H1 (cell line): Measurements from ENCODE around the gene ZNF132. TPM values are rescaled to one million over a fixed set of nuclear protein-coding genes. Genes with fewer than 3 reads are reported as not detected.

Experiments
- CTCF ChIA-PET: fragments of 300-600 bp; sonication (Branson Sonifier 250); formaldehyde crosslinking; loops from one replicate; lab custom pipeline; 2021; ENCODE audit not compliant: partially characterized antibody; lab: Charles Lee
- POLR2A ChIA-PET: fragments of 300-600 bp; sonication (Branson Sonifier 250); formaldehyde crosslinking; loops from one replicate; lab custom pipeline; 2021; ENCODE audit warnings: inconsistent platforms; ENCODE audit not compliant: partially characterized antibody; lab: Charles Lee
- DNase-seq, 2 experiments: peaks; one replicate each; pipeline versions ENCODE4 v3.0.0 to v3.0.0-alpha.2; 2010 to 2022; ENCODE audit warnings: low spot score in 2 of 2, low read depth in 1 of 2, mixed read lengths in 1 of 2
- FAIRE-seq: peaks from 2 replicates; lab custom pipeline; 2011; peaks lifted over from hg19 to GRCh38; lab: Jason Lieb, UNC
- H2AFZ ChIP-seq: 2 replicates; pipeline ENCODE4 v1.8.1; 2012; ENCODE audit warnings: low read length, inconsistent platforms
- H2AK5ac ChIP-seq: 2 replicates; pipeline ENCODE4 v1.6.1; 2013; ENCODE audit warnings: low read depth, low read length
- H2BK120ac ChIP-seq: replicated peaks from 2 replicates; pipeline ENCODE3; 2013; ENCODE audit warnings: low read depth, low read length, inconsistent platforms
- H2BK12ac ChIP-seq: 2 replicates; pipeline ENCODE4 v1.6.1; 2013; ENCODE audit warnings: low read depth, low read length
- H2BK15ac ChIP-seq: 2 replicates; pipeline ENCODE4 v1.6.1; 2013; ENCODE audit warnings: low read length
- H2BK20ac ChIP-seq: 2 replicates; pipeline ENCODE4 v1.6.1; 2013; ENCODE audit warnings: low read length
- H2BK5ac ChIP-seq: 2 replicates; pipeline ENCODE4 v1.6.1; 2013; ENCODE audit warnings: low read depth, low read length
- H3K14ac ChIP-seq: 2 replicates; pipeline ENCODE4 v1.6.1; 2013; ENCODE audit warnings: inconsistent platforms; ENCODE audit not compliant: insufficient read length
- H3K18ac ChIP-seq: 2 replicates; pipeline ENCODE4 v1.6.1; 2013; ENCODE audit warnings: low read length; ENCODE audit errors: extremely low read depth
- H3K23ac ChIP-seq: 2 replicates; pipeline ENCODE4 v1.6.1; 2013; ENCODE audit warnings: inconsistent platforms; ENCODE audit not compliant: insufficient read length
- H3K23me2 ChIP-seq: 2 replicates; pipeline ENCODE4 v1.6.1; 2013; ENCODE audit warnings: low read depth, low read length
- H3K27ac ChIP-seq: 2 replicates; pipeline ENCODE4 v1.6.1; 2011; ENCODE audit warnings: low read depth, low read length, inconsistent platforms
- H3K27me3 ChIP-seq, 4 experiments: replicated peaks in 1 of 4; 1 replicate in 1 of 4; 2 replicates in 3 of 4; pipeline versions ENCODE4 v1.6.1 to v1.8.1; 2011 to 2013; ENCODE audit warnings: low read length in 3 of 4, mild to moderate bottlenecking in 3 of 4, inconsistent platforms in 2 of 4, mixed read lengths in 2 of 4, moderate library complexity in 1 of 4; ENCODE audit not compliant: control insufficient read depth in 3 of 4, insufficient read depth in 3 of 4; ENCODE audit errors: extremely low read depth in 1 of 4
- H3K36me3 ChIP-seq, 4 experiments: 2 replicates each; pipeline versions ENCODE4 v1.6.1 to v1.8.1; 2011 to 2013; ENCODE audit warnings: mild to moderate bottlenecking in 4 of 4, low read length in 3 of 4, moderate library complexity in 2 of 4, control low read depth in 1 of 4, inconsistent platforms in 1 of 4; ENCODE audit not compliant: insufficient read depth in 4 of 4, control insufficient read depth in 2 of 4
- H3K4ac ChIP-seq: replicated peaks from 2 replicates; pipeline ENCODE3; 2013; ENCODE audit warnings: low read length, low read depth, mixed read lengths, inconsistent platforms; ENCODE audit not compliant: insufficient read length
- H3K4me1 ChIP-seq, 4 experiments: replicated peaks in 1 of 4; 1 replicate in 1 of 4; 2 replicates in 3 of 4; pipeline versions ENCODE4 v1.6.1 to v1.8.1; 2011 to 2013; ENCODE audit warnings: low read length in 3 of 4, inconsistent platforms in 2 of 4, mixed read lengths in 1 of 4; ENCODE audit not compliant: insufficient read depth in 4 of 4, control insufficient read depth in 3 of 4
- H3K4me2 ChIP-seq, 2 experiments: 2 replicates each; pipeline versions ENCODE4 v1.6.1 to v1.8.1; 2011 to 2013; ENCODE audit warnings: low read depth in 2 of 2, low read length in 2 of 2, control low read depth in 1 of 2, inconsistent platforms in 1 of 2, mild to moderate bottlenecking in 1 of 2; ENCODE audit not compliant: insufficient read depth in 1 of 2
- H3K4me3 ChIP-seq, 4 experiments: fragments of 200-600, 300-600 bp in 1 of 4; sonication (generic), shearing (Covaris generic), sonication (Bioruptor Twin) in 1 of 4; 2 replicates each; pipeline versions ENCODE4 v1.5.1 to v1.8.1; 2011 to 2016; ENCODE audit warnings: low read length in 4 of 4, low read depth in 3 of 4, control low read depth in 2 of 4, inconsistent platforms in 2 of 4, mild to moderate bottlenecking in 2 of 4, mixed read lengths in 1 of 4, moderate library complexity in 1 of 4; ENCODE audit not compliant: insufficient read depth in 2 of 4; ENCODE audit errors: extremely low read depth in 1 of 4
- H3K56ac ChIP-seq: replicated peaks from 2 replicates; pipeline ENCODE3; 2013; ENCODE audit warnings: low read depth, mild to moderate bottlenecking, mixed read lengths, low read length, inconsistent platforms; ENCODE audit not compliant: insufficient read length
- H3K79me1 ChIP-seq: 2 replicates; pipeline ENCODE4 v1.6.1; 2013; ENCODE audit warnings: low read depth, low read length, control low read depth
- H3K79me2 ChIP-seq, 2 experiments: 2 replicates each; pipeline versions ENCODE4 v1.6.1 to v1.8.1; 2012 to 2013; ENCODE audit warnings: low read length in 2 of 2, mild to moderate bottlenecking in 2 of 2, inconsistent platforms in 1 of 2; ENCODE audit not compliant: insufficient read depth in 2 of 2, control insufficient read depth in 1 of 2
- H3K9ac ChIP-seq, 4 experiments: replicated peaks in 1 of 4; 1 replicate in 1 of 4; 2 replicates in 3 of 4; pipeline versions ENCODE4 v1.6.1 to v1.8.1; 2011 to 2013; ENCODE audit warnings: low read depth in 3 of 4, low read length in 3 of 4, control low read depth in 2 of 4, mild to moderate bottlenecking in 2 of 4, moderate library complexity in 2 of 4, inconsistent platforms in 1 of 4; ENCODE audit errors: extremely low read depth in 1 of 4
- H3K9me3 ChIP-seq, 2 experiments: 2 replicates each; pipeline versions ENCODE4 v1.6.1 to v1.8.1; 2012 to 2013; ENCODE audit warnings: mild to moderate bottlenecking in 2 of 2, moderate library complexity in 2 of 2, control low read depth in 1 of 2, inconsistent platforms in 1 of 2, low read depth in 1 of 2, low read length in 1 of 2, mixed read lengths in 1 of 2; ENCODE audit not compliant: insufficient read depth in 2 of 2
- H4K20me1 ChIP-seq, 2 experiments: replicated peaks in 1 of 2; 2 replicates each; pipeline versions ENCODE3 to v1.8.1; 2011 to 2013; ENCODE audit warnings: inconsistent platforms in 2 of 2, low read length in 2 of 2, mild to moderate bottlenecking in 1 of 2; ENCODE audit not compliant: insufficient read depth in 2 of 2, control insufficient read depth in 1 of 2
- H4K5ac ChIP-seq: 2 replicates; pipeline ENCODE4 v1.6.1; 2013; ENCODE audit warnings: low read length, low read depth, mixed read lengths, inconsistent platforms; ENCODE audit not compliant: insufficient read length
- H4K8ac ChIP-seq: 2 replicates; pipeline ENCODE4 v1.8.0; 2013; ENCODE audit warnings: mild to moderate bottlenecking, moderate library complexity, low read length, inconsistent platforms; ENCODE audit not compliant: insufficient read depth; ENCODE audit errors: extremely low read depth
- H4K91ac ChIP-seq: replicated peaks from 2 replicates; pipeline ENCODE3; 2013; ENCODE audit warnings: low read length, mixed read lengths, inconsistent platforms; ENCODE audit not compliant: insufficient read length
- BACH1 ChIP-seq: IDR thresholded peaks from 2 replicates; pipeline ENCODE4 v1.6.1; 2012; ENCODE audit warnings: low read length, improper control_type of control experiment
- CTBP2 ChIP-seq: IDR thresholded peaks from 2 replicates; pipeline ENCODE4 v1.7.0; 2011; ENCODE audit warnings: borderline replicate concordance, mild to moderate bottlenecking, moderate library complexity, mixed read lengths, low read length; ENCODE audit not compliant: insufficient read depth, insufficient read length
- E2F6 ChIP-seq: IDR thresholded peaks from 2 replicates; pipeline ENCODE4 v1.6.1; 2012; ENCODE audit warnings: inconsistent platforms
- EP300 ChIP-seq, 2 experiments: IDR thresholded peaks; 1 replicate in 1 of 2; 2 replicates in 1 of 2; pipeline ENCODE4 v1.6.1; 2011 to 2012; ENCODE audit warnings: low read depth in 2 of 2, low read length in 2 of 2, mild to moderate bottlenecking in 2 of 2, borderline replicate concordance in 1 of 2, inconsistent platforms in 1 of 2, moderate library complexity in 1 of 2
- GABPA ChIP-seq: IDR thresholded peaks from 2 replicates; pipeline ENCODE4 v1.6.1; 2011; ENCODE audit warnings: mild to moderate bottlenecking, low read length, moderate library complexity, borderline replicate concordance; ENCODE audit not compliant: insufficient read depth
- GTF2F1 ChIP-seq: IDR thresholded peaks from 2 replicates; pipeline ENCODE4 v1.6.1; 2012; ENCODE audit warnings: low read depth, low read length, improper control_type of control experiment, borderline replicate concordance
- HDAC6 ChIP-seq: IDR thresholded peaks from one replicate; pipeline ENCODE4 v1.7.1; 2012; ENCODE audit warnings: low read depth, mild to moderate bottlenecking, inconsistent platforms, low read length, moderate library complexity
- JUN ChIP-seq: IDR thresholded peaks from 2 replicates; pipeline ENCODE4 v1.6.1; 2011; ENCODE audit warnings: low read depth, mild to moderate bottlenecking, improper control_type of control experiment, low read length
- KDM1A ChIP-seq: fragments of 200-600, 300-600 bp; sonication (generic); IDR thresholded peaks from 2 replicates; pipeline ENCODE4 v1.7.1; 2016; ENCODE audit warnings: mild to moderate bottlenecking, low read length, borderline replicate concordance
- RXRA ChIP-seq: IDR thresholded peaks from 2 replicates; pipeline ENCODE4 v1.6.1; 2011; ENCODE audit warnings: low read depth, mild to moderate bottlenecking, low read length, moderate library complexity; ENCODE audit not compliant: insufficient read depth
- SAP30 ChIP-seq: fragments of 300-600 bp; sonication (generic); IDR thresholded peaks from 2 replicates; pipeline ENCODE4 v1.7.1; 2012; ENCODE audit warnings: low read length, moderate library complexity, mild to moderate bottlenecking, inconsistent platforms; ENCODE audit not compliant: insufficient read depth, insufficient replicate concordance
- SUZ12 ChIP-seq: fragments of 200-600 bp; sonication (generic); IDR thresholded peaks from 2 replicates; pipeline ENCODE4 v1.6.1; 2012; ENCODE audit warnings: mild to moderate bottlenecking, inconsistent platforms, low read length, moderate library complexity, mixed read lengths
- TEAD4 ChIP-seq: IDR thresholded peaks from 2 replicates; pipeline ENCODE4 v1.6.1; 2012; ENCODE audit warnings: low read depth, low read length, inconsistent platforms, mixed read lengths
- WGBS, 2 experiments: shearing (Covaris generic) in 1 of 2; methylation state at CpG; one replicate each; pipeline versions ENCODE4 v1.1.6 to v1.1.7; 2013 to 2015; ENCODE audit warnings: low lambda C conversion rate in 2 of 2, mixed read lengths in 2 of 2, inconsistent platforms in 1 of 2, low coverage in 1 of 2, missing lambda C conversion rate in 1 of 2; ENCODE audit not compliant: insufficient replicate concordance in 2 of 2, insufficient coverage in 1 of 2, insufficient read length in 1 of 2; ENCODE audit errors: extremely low coverage in 1 of 2, missing lambda C conversion rate in 1 of 2; 5-methylcytosine and 5-hydroxymethylcytosine counted together
- polyA plus RNA-seq, 7 experiments: library from polyadenylated mRNA; depleted of rRNA in 3 of 7; stranded (reverse) in 5 of 7; unstranded in 2 of 7; fragments of >200 nt in 5 of 7; fragments of 200-250 nt in 2 of 7; gene quantifications; 1 replicate in 5 of 7; 2 replicates in 1 of 7; 4 replicates in 1 of 7; pipeline versions ENCODE4 v1.2.1 to v1.2.3, GENCODE V29; 2011 to 2013; ENCODE audit warnings: missing spikeins in 2 of 7, mixed read lengths in 2 of 7
- total RNA-seq: library from RNA; stranded (reverse); fragmentation: NEBNext Ultra II Directional; extraction: Animal tissue kit (Norgen Biotek cat#: 25700); gene quantifications from 2 replicates; pipeline ENCODE4 v1.2.1, GENCODE V29; 2021

Gene ZNF132
- total and polyA plus RNA-seq, 2 of the 8 experiments (the other 6 are each of a cell fraction or from before 2014, with no cell fraction given), result 0.89 to 1.9 TPM

GRCh38 chr19:58482372-58482771 lies 42.4 kb upstream of the ZNF132 start:
- Histone ChIP-seq H3K4me2 (no peak overlapping the region), H2BK5ac (no peak overlapping the region), H3K18ac (no peak overlapping the region), H3K9me3 (no peaks in the 10 kb centered on the region), H2AK5ac (no peak overlapping the region), H2BK12ac (no peak overlapping the region), H4K20me1 (no peaks in the 10 kb centered on the region), H3K79me1 (no peaks in the 10 kb centered on the region), H3K56ac (no peak overlapping the region), H3K9ac (no peak overlapping the region), H3K79me2 (no peaks in the 10 kb centered on the region), H3K36me3 (peaks cover 0 to 2% (median 0%) of the 10 kb centered on the region in 4 experiments; a peak in 2 of 8 replicates), H3K4me3 (no peak overlapping the region), H3K14ac (no peak overlapping the region), H3K4ac (no peak overlapping the region), H2BK20ac (no peak overlapping the region), H4K8ac (no peak overlapping the region), H2BK15ac (no peak overlapping the region), H4K91ac (no peak overlapping the region), H3K27me3 (no peaks in the 10 kb centered on the region), H4K5ac (no peak overlapping the region), H2BK120ac (no peak overlapping the region), H3K23ac (no peak overlapping the region), H2AFZ (no peak overlapping the region), H3K4me1 (no peaks in the 10 kb centered on the region), H3K23me2 (no peaks in the 10 kb centered on the region), H3K27ac (no peak overlapping the region)
- CTCF ChIA-PET, result interaction anchor here (3.2 to 3.8 kb wide), 2 partner anchors 13 to 37 kb away, joined by 8 to 12 read pairs; partner anchors contain the start of gene ZBTB45
- DNase-seq (no peak), FAIRE-seq (no peak)
- 85% methylated on average over 6 of the region's 7 CpGs; no CpG with 5 or more reads in 1 of the 2 experiments for WGBS, 2 experiments
- POLR2A ChIA-PET, result interaction anchor here (1.6 to 2.3 kb wide), 2 partner anchors 37 to 153 kb away, joined by 3 to 6 read pairs; partner anchors contain the start of gene ZBTB45
- TF ChIP-seq EP300 (IDR thresholded peaks at IDR 0.05; ENCODE audit: borderline replicate concordance in 1 of 2, low read depth in 2 of 2, low read length in 2 of 2) (no peak), GTF2F1 (no peak), KDM1A (no peak), E2F6 (no peak), HDAC6 (no peak), JUN (no peak), TEAD4 (no peak), SAP30 (no peak), RXRA (no peak), GABPA (no peak), CTBP2 (no peak), BACH1 (no peak), SUZ12 (no peak)
